ENCODE data around the gene BOLA1.
A peak's percentile ranks its signal among the peaks of the same experiment; 100 is the strongest.
"Not testable (repeated sequence)": the region's sequence is repeated elsewhere in the genome, so short reads cannot be mapped to it uniquely, and the experiment has no call there.

The BOLA1 gene

GRCh38 chr1:149885339-149886120 is 13.8 kb upstream of the BOLA1 start:
- H3K27me3 Mint-ChIP-seq (ENCODE audit: low read depth) = no peaks in the 10 kb centered on the region
- H3K36me3 Mint-ChIP-seq (ENCODE audit: low read depth) = no peaks in the 10 kb centered on the region
- no peaks in the 10 kb centered on the region for H3K9me3 Mint-ChIP-seq
- H3K4me1 Mint-ChIP-seq = no peaks in the 10 kb centered on the region
- H3K4me3 Mint-ChIP-seq = no peak overlapping the region
- H3K27ac Mint-ChIP-seq = no peak overlapping the region
- TF ChIP-seq CTCF (IDR thresholded peaks at IDR 0.05; ENCODE audit: unreplicated experiment in 3 of 3) = peak in 1 of 3 experiments; percentile 10

GRCh38 chr1:149886121-149886395 is 13.3 kb upstream of the BOLA1 start:
- H3K27ac Mint-ChIP-seq = not testable (repeated sequence)

GRCh38 chr1:149886396-149887195 is 12.8 kb upstream of the BOLA1 start:
- Mint-ChIP-seq H3K4me1 (no peaks in the 10 kb centered on the region), H3K36me3 (ENCODE audit: low read depth) (no peaks in the 10 kb centered on the region), H3K27me3 (ENCODE audit: low read depth) (no peaks in the 10 kb centered on the region), H3K4me3 (no peak overlapping the region), H3K9me3 (no peaks in the 10 kb centered on the region), H3K27ac (no peak overlapping the region)
- TF ChIP-seq CTCF (IDR thresholded peaks at IDR 0.05; ENCODE audit: unreplicated experiment in 3 of 3) = no peak

More at GRCh38 chr1:149886121-149886395, 13.3 kb upstream of the BOLA1 start:
- not testable (repeated sequence) for H3K27me3 Mint-ChIP-seq (ENCODE audit: low read depth); H3K4me1 Mint-ChIP-seq; H3K9me3 Mint-ChIP-seq; H3K4me3 Mint-ChIP-seq; H3K36me3 Mint-ChIP-seq (ENCODE audit: low read depth)

GRCh38 chr1:149887196-149887455 is 12.2 kb upstream of the BOLA1 start:
- not testable (repeated sequence) for H3K4me3 Mint-ChIP-seq; H3K27me3 Mint-ChIP-seq (ENCODE audit: low read depth); H3K9me3 Mint-ChIP-seq; H3K36me3 Mint-ChIP-seq (ENCODE audit: low read depth); H3K27ac Mint-ChIP-seq; H3K4me1 Mint-ChIP-seq

GRCh38 chr1:149887456-149888246 is 11.7 kb upstream of the BOLA1 start:
- Mint-ChIP-seq H3K9me3 (no peaks in the 10 kb centered on the region), H3K4me1 (no peaks in the 10 kb centered on the region), H3K4me3 (no peak overlapping the region), H3K27ac (no peak overlapping the region), H3K27me3 (ENCODE audit: low read depth) (no peaks in the 10 kb centered on the region), H3K36me3 (ENCODE audit: low read depth) (no peaks in the 10 kb centered on the region)
- TF ChIP-seq CTCF (IDR thresholded peaks at IDR 0.05; ENCODE audit: unreplicated experiment in 3 of 3) = no peak

GRCh38 chr1:149888247-149888998 is 10.9 kb upstream of the BOLA1 start:
- Mint-ChIP-seq H3K4me3 (no peak overlapping the region), H3K36me3 (ENCODE audit: low read depth) (no peaks in the 10 kb centered on the region), H3K9me3 (no peaks in the 10 kb centered on the region), H3K27me3 (ENCODE audit: low read depth) (no peaks in the 10 kb centered on the region), H3K4me1 (no peaks in the 10 kb centered on the region), H3K27ac (no peak overlapping the region)
- peak; percentile 52 to 74 (median 56) for TF ChIP-seq CTCF (IDR thresholded peaks at IDR 0.05; ENCODE audit: unreplicated experiment in 3 of 3)

Data from nephron (organoid).